Measurements from ENCODE around the gene KCNN1. TPM values are rescaled to one million over a fixed set of nuclear protein-coding genes. Genes with fewer than 3 reads are reported as not detected.

KCNN1 gene
- total and polyA plus RNA-seq, 2 of the 4 experiments (the other 2 are of a cell fraction): 0.09 TPM; not detected in 1

DNA sequence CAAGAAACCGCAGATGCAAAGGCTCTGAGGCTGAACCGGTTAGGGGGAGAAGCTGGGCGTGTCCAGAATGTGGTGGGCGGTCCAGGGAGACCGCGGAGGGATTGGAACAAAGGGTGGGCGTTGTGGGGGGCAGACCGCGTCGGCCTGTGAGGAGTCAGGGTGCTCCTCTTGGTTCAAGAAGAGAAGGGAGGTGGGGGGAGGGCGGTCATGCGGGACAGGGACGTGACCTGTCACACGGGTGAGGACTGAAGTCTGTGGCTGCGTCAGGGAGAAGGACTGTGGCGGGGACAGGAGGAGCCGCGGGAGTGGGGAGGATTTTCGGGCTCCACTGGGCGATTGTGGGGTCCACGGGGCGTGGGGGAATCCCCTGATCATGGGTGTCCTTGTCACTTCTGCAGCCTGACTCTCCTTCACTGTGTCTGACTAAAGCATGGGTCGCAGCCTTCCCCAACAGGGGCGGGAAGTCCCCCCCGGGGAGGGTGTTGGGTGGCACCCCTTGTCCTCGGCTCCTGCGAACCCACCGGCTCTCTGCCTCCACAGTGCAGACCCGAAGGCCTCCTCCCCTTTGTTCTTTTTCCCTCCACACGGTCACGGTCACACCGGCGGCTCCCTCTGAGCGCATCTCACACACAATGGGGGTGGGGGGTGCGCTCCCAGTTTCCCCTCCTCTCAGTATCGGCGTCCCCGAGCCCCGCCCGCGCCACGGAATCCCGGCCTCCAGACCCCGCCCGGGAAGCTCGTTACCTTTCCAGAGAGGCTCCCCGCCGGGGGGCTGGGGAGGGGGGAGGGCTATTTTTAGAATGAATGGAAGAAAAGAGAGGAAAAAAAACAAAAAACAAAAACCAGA, 16.4 kb upstream of the KCNN1 start:
- intact Hi-C loops (cut with micrococcal nuclease): no loop called here
- Histone ChIP-seq H2AK5ac (ENCODE audit: low read depth, low read length) (no peak overlapping the region), H3K9ac (ENCODE audit: low read depth, low read length) (no peak overlapping the region), H4K5ac (ENCODE audit: low read depth, low read length) (no peak overlapping the region), H2AK9ac (replicated peaks; ENCODE audit: low read depth, low read length, poor library complexity) (no peak overlapping the region), H3K9me1 (ENCODE audit: insufficient read depth, low read length) (no peaks in the 10 kb centered on the region), H3K27ac (ENCODE audit: insufficient read depth, low read length) (no peak overlapping the region), H3K18ac (ENCODE audit: low read depth, low read length) (no peak overlapping the region), H3K4me1 (ENCODE audit: control insufficient read depth, insufficient read depth, low read length) (peaks cover 3% of the 10 kb centered on the region), H3K23ac (ENCODE audit: low read depth, low read length) (no peak overlapping the region), H2AFZ (replicated peaks; ENCODE audit: low read length, poor library complexity) (peak overlapping the region; percentile 40), H3K14ac (replicated peaks; ENCODE audit: low read depth, low read length) (no peak overlapping the region), H2BK5ac (ENCODE audit: low read depth, low read length, poor library complexity, severe bottlenecking) (no peak overlapping the region), H2BK20ac (ENCODE audit: low read depth, low read length) (no peak overlapping the region), H3K27me3 (ENCODE audit: control insufficient read depth, insufficient read depth, low read length) (peaks cover 63% of the 10 kb centered on the region), H3K79me1 (ENCODE audit: low read depth in 1 of 2, low read length in 2 of 2) (no peaks in the 10 kb centered on the region), H4K8ac (ENCODE audit: low read depth in 2 of 2, low read length in 2 of 2) (no peak overlapping the region), H3K36me3 (ENCODE audit: control insufficient read depth, insufficient read depth, low read length) (no peaks in the 10 kb centered on the region), H3K4me3 (ENCODE audit: insufficient read depth, low read depth, low read length) (no peak overlapping the region), H3K4ac (ENCODE audit: low read depth, low read length) (no peak overlapping the region), H3K9me3 (ENCODE audit: control insufficient read depth, insufficient read depth, low read length) (no peaks in the 10 kb centered on the region; the same call in 1 of the 2 replicates), H4K20me1 (ENCODE audit: insufficient read depth, low read length) (peaks cover 5% of the 10 kb centered on the region; the same call in 1 of the 2 replicates), H3K4me2 (ENCODE audit: low read depth, low read length) (no peak overlapping the region; the same call in 1 of the 2 replicates), H3K56ac (ENCODE audit: extremely low read depth, insufficient read depth, low read length) (no peak overlapping the region), H2BK15ac (ENCODE audit: low read depth, low read length) (no peak overlapping the region), H2BK120ac (ENCODE audit: low read depth, low read length) (no peak overlapping the region), H4K91ac (ENCODE audit: insufficient read depth, low read depth, low read length) (no peak overlapping the region)
- 2% methylated on average over 17 of the region's 48 CpGs; no CpG with 5 or more reads in 1 of the 2 experiments for WGBS, 2 experiments (ENCODE audit: extremely low coverage in 2 of 2, insufficient read length in 1 of 2)
- DNase-seq (no peak), ATAC-seq (ENCODE audit: low read depth) (no peak)
- in situ Hi-C loops (cut with MboI; ENCODE audit: low sequenced_read_pairs): no loop called here
- dilution Hi-C loops (cut with HindIII; ENCODE audit: low sequenced_read_pairs, unreplicated experiment): no loop called here
- ChIA-PET POLR2A (ENCODE audit: unreplicated experiment) (no interaction called here), CTCF (no interaction called here)
- BruUV-seq (replicated peaks): no TSS peak
- TF ChIP-seq ELK1 (IDR thresholded peaks at IDR 0.05; ENCODE audit: borderline replicate concordance, low read depth, low read length) (no peak), RAD21 (IDR thresholded peaks at IDR 0.05; ENCODE audit: low read length) (no peak), MAFK (IDR thresholded peaks at IDR 0.05; ENCODE audit: low read depth, low read length) (no peak), SMC3 (IDR thresholded peaks at IDR 0.05; ENCODE audit: low read depth, low read length) (no peak), RFX5 (IDR thresholded peaks at IDR 0.05; ENCODE audit: low read depth, low read length) (no peak)

Data from IMR-90 (cell line).